Jurkat, Clone E6-1 (cell line): ENCODE measurements around the gene E2F4.

Source experiments
- DNase-seq: peaks from one replicate; pipeline ENCODE4 v3.0.0-alpha.2; 2011; ENCODE audit warnings: low read depth, low spot score
- H3K4me3 ChIP-seq: 2 replicates; pipeline ENCODE4 v1.5.1; 2011; ENCODE audit warnings: mild to moderate bottlenecking, low read length, control low read depth, moderate library complexity

E2F4 gene

GRCh38 chr16:67156143-67156844 is 35.7 kb upstream of the E2F4 start:
- no peak for DNase-seq

GRCh38 chr16:67157106-67157748 is 34.7 kb upstream of the E2F4 start:
- H3K4me3 ChIP-seq = no peak overlapping the region
- no peak for DNase-seq

More at GRCh38 chr16:67156143-67156844, 35.7 kb upstream of the E2F4 start:
- H3K4me3 ChIP-seq = no peak overlapping the region

- H3K4me3 ChIP-seq = no peak overlapping the region
- no peak for DNase-seq
These were observed 33.9 kb upstream of the E2F4 start for GRCh38 chr16:67157892-67158635.

GRCh38 chr16:67158637-67159600 is 33.0 kb upstream of the E2F4 start:
- peak overlapping the region; percentile 90 for H3K4me3 ChIP-seq
- DNase-seq = peak; percentile 48

- no peak overlapping the region for H3K4me3 ChIP-seq
- no peak for DNase-seq
These were observed 30.3 kb upstream of the E2F4 start for GRCh38 chr16:67161595-67162058.

- no peak for DNase-seq
- no peak overlapping the region for H3K4me3 ChIP-seq
These were observed 29.3 kb upstream of the E2F4 start for GRCh38 chr16:67162506-67163163.

- DNase-seq = no peak
- H3K4me3 ChIP-seq = peak overlapping the region; percentile 24
These were observed 28.6 kb upstream of the E2F4 start for GRCh38 chr16:67163164-67163998.

- DNase-seq = no peak
- H3K4me3 ChIP-seq = peak overlapping the region; percentile 24; the same call in 1 of the 2 replicates
These were observed 27.9 kb upstream of the E2F4 start for GRCh38 chr16:67163999-67164558.

- no peak for DNase-seq
- peak within 1 kb of the TSS; percentile 24; the same call in 1 of the 2 replicates for H3K4me3 ChIP-seq
These were observed 27.3 kb upstream of the E2F4 start, which contains the start of gene HSF4 for GRCh38 chr16:67164599-67165061. HSF4 (plus strand) TSS chr16:67164745; CDS start chr16:67164812, 67 bp downstream.

GRCh38 chr16:67165121-67166078 is 26.6 kb upstream of the E2F4 start:
- no peak overlapping the region for H3K4me3 ChIP-seq
- DNase-seq = no peak

GRCh38 chr16:67166110-67166547 is 25.8 kb upstream of the E2F4 start:
- H3K4me3 ChIP-seq = no peak overlapping the region

GRCh38 chr16:67166598-67167168 is 25.3 kb upstream of the E2F4 start:
- no peak for DNase-seq
- H3K4me3 ChIP-seq = no peak overlapping the region

More at GRCh38 chr16:67166110-67166547, 25.8 kb upstream of the E2F4 start:
- DNase-seq = no peak

GRCh38 chr16:67167588-67167987 is 24.4 kb upstream of the E2F4 start:
- no peak for DNase-seq
- no peak overlapping the region for H3K4me3 ChIP-seq

- no peak for DNase-seq
- H3K4me3 ChIP-seq = no peak overlapping the region
These were observed 22.9 kb upstream of the E2F4 start for GRCh38 chr16:67169011-67169451.

- peak overlapping the region; percentile 43 for H3K4me3 ChIP-seq
- DNase-seq = no peak
These were observed 22.2 kb upstream of the E2F4 start for GRCh38 chr16:67169642-67170167.
